GM12878 (cell line): ENCODE results near the gene UNCX. TPM values are rescaled to one million over a fixed set of nuclear protein-coding genes. Genes with fewer than 3 reads are reported as not detected.

Source experiments
- ATAC-seq: fragments of 200-7000 bp; cut with Tn5 transposase; 3 replicates; pipeline ENCODE4 v1.9.1; 2020; ENCODE audit warnings: mild to moderate bottlenecking, moderate library complexity
- BruUV-seq: library from RNA; stranded (reverse); fragments of 400-500 nt; replicated peaks from 2 replicates; lab custom pipeline; 2021; lab: Mats Ljungman, UMichigan
- CTCF ChIA-PET: fragments of 300-600 bp; sonication (Branson Sonifier 250); formaldehyde crosslinking; extraction: SDS; loops from one replicate; lab custom pipeline; 2021; ENCODE audit warnings: inconsistent platforms; lab: Yijun Ruan, JAX
- POLR2A ChIA-PET: fragments of 350-600 bp; formaldehyde crosslinking; extraction: SDS; loops from one replicate; lab custom pipeline; 2021; ENCODE audit warnings: inconsistent platforms; lab: Charles Lee
- RAD21 ChIA-PET: fragments of 300-600 bp; sonication (Branson Sonifier 250); formaldehyde crosslinking; loops from one replicate; lab custom pipeline; 2023; ENCODE audit warnings: antibody characterized with exemption; ENCODE audit not compliant: unreplicated experiment; lab: Charles Lee
- SMC1A ChIA-PET: fragments of 300-600 bp; sonication (Branson Sonifier 250); formaldehyde crosslinking; loops from one replicate; lab custom pipeline; 2023; ENCODE audit not compliant: unreplicated experiment, uncharacterized antibody; lab: Charles Lee
- DNase-seq: peaks from one replicate; pipeline ENCODE4 v3.0.0-alpha.2; 2011; ENCODE audit warnings: low read depth, low spot score
- FAIRE-seq: peaks from 3 replicates; lab custom pipeline; 2011; peaks lifted over from hg19 to GRCh38; lab: Jason Lieb, UNC
- H2AFZ ChIP-seq: 2 replicates; pipeline ENCODE4 v1.6.0; 2011; ENCODE audit warnings: low read depth, low read length, control low read depth; ENCODE audit not compliant: control insufficient read depth
- H3K27ac ChIP-seq: 2 replicates; pipeline ENCODE4 v1.5.1; 2011; ENCODE audit warnings: control low read depth; ENCODE audit not compliant: control insufficient read depth, insufficient read depth
- H3K27me3 ChIP-seq, 2 experiments: replicated peaks in 1 of 2; 2 replicates each; pipeline versions ENCODE4 v1.6.0 to v1.6.1; 2011; ENCODE audit warnings: low read length in 1 of 2; ENCODE audit not compliant: control insufficient read depth in 2 of 2, insufficient read depth in 2 of 2
- H3K36me3 ChIP-seq, 2 experiments: 2 replicates each; pipeline ENCODE4 v1.5.1; 2011; ENCODE audit warnings: low read length in 1 of 2; ENCODE audit not compliant: control insufficient read depth in 2 of 2, insufficient read depth in 2 of 2
- H3K4me1 ChIP-seq: 2 replicates; pipeline ENCODE4 v1.6.1; 2011; ENCODE audit warnings: mild to moderate bottlenecking, low read length, moderate library complexity, mixed read lengths; ENCODE audit not compliant: control insufficient read depth, insufficient read depth
- H3K4me2 ChIP-seq: 2 replicates; pipeline ENCODE4 v1.6.0; 2011; ENCODE audit warnings: control low read depth; ENCODE audit not compliant: control insufficient read depth, insufficient read depth
- H3K4me3 ChIP-seq: fragments of 200-600 bp; sonication (generic); 2 replicates; pipeline ENCODE4 v1.5.1; 2016
- H3K79me2 ChIP-seq: 2 replicates; pipeline ENCODE4 v1.6.0; 2011; ENCODE audit warnings: low read length; ENCODE audit not compliant: control insufficient read depth, insufficient read depth
- H3K9ac ChIP-seq: 2 replicates; pipeline ENCODE4 v1.8.0; 2011; ENCODE audit warnings: low read length, control low read depth, mixed read lengths; ENCODE audit not compliant: control insufficient read depth, insufficient read depth
- H3K9me3 ChIP-seq: replicated peaks from 3 replicates; pipeline ENCODE4 v1.5.1; 2011; ENCODE audit warnings: mild to moderate bottlenecking, low read length; ENCODE audit not compliant: control insufficient read depth, insufficient read depth
- H4K20me1 ChIP-seq: 2 replicates; pipeline ENCODE4 v1.6.0; 2011; ENCODE audit not compliant: control insufficient read depth, insufficient read depth
- ASH2L ChIP-seq: fragments of 300-600, 200-600 bp; sonication (generic); IDR thresholded peaks from 2 replicates; pipeline ENCODE4 v1.6.1; 2017; ENCODE audit warnings: low read depth, mild to moderate bottlenecking, borderline replicate concordance
- ATF7 ChIP-seq: fragments of 450-650 bp; IDR thresholded peaks from 2 replicates; pipeline ENCODE4 v1.6.1; 2016; ENCODE audit warnings: low read depth, mild to moderate bottlenecking
- CEBPZ ChIP-seq: fragments of 150-350 bp; IDR thresholded peaks from 2 replicates; pipeline ENCODE4 v1.6.1; 2016; ENCODE audit warnings: low read depth, low read length
- EP300 ChIP-seq, 2 experiments: fragments of 150-350 bp in 1 of 2; IDR thresholded peaks; 2 replicates each; pipeline ENCODE4 v1.6.1; 2011 to 2012; ENCODE audit warnings: low read depth in 2 of 2, low read length in 2 of 2, borderline replicate concordance in 1 of 2, improper control_type of control experiment in 1 of 2, inconsistent platforms in 1 of 2; ENCODE audit not compliant: control insufficient read depth in 1 of 2
- IRF5 ChIP-seq: fragments of 450-650 bp; IDR thresholded peaks from 2 replicates; pipeline ENCODE4 v1.6.1; 2017; ENCODE audit warnings: borderline replicate concordance
- MEF2A ChIP-seq: IDR thresholded peaks from 2 replicates; pipeline ENCODE4 v1.6.1; 2011; ENCODE audit warnings: low read depth, mild to moderate bottlenecking, low read length, moderate library complexity; ENCODE audit not compliant: insufficient read depth
- STAT1 ChIP-seq: fragments of 450-650 bp; conservative IDR thresholded peaks from 2 replicates; pipeline ENCODE4 v1.6.1; 2014; ENCODE audit warnings: antibody characterized with exemption, mild to moderate bottlenecking
- SUPT20H ChIP-seq: IDR thresholded peaks from 2 replicates; pipeline ENCODE4 v1.6.1; 2011; ENCODE audit warnings: low read depth, mild to moderate bottlenecking, low read length, moderate library complexity, borderline replicate concordance; ENCODE audit not compliant: control insufficient read depth
- WGBS: methylation state at CpG from one replicate; pipeline ENCODE4 v1.1.6; 2016; ENCODE audit warnings: low lambda C conversion rate; ENCODE audit not compliant: insufficient replicate concordance, insufficient coverage; ENCODE audit errors: missing lambda C conversion rate; 5-methylcytosine and 5-hydroxymethylcytosine counted together
- in situ Hi-C: fragments of 300-500 bp; cut with MboI; formaldehyde crosslinking; loops from 9 replicates; pipeline ENCODE4 v1.14.3; 2018; ENCODE audit warnings: mixed read lengths
- intact Hi-C: fragments of 100-400 bp; cut with micrococcal nuclease; formaldehyde crosslinking; loops from one replicate; pipeline ENCODE4 v1.14.2; 2022; ENCODE audit not compliant: unreplicated experiment
- polyA plus RNA-seq, 11 experiments: library from polyadenylated mRNA; depleted of rRNA in 4 of 11; unstranded in 6 of 11; stranded (reverse) in 5 of 11; fragments of >200 nt; fragmentation: Nextera tagmentation in 4 of 11; fragmentation: Illumina TruSeq in 1 of 11; extraction: Ambion mirVana in 4 of 11; extraction: Trizol in 1 of 11; gene quantifications; 1 replicate in 1 of 11; 2 replicates in 10 of 11; pipeline versions ENCODE4 v1.2.1 to v1.2.3, GENCODE V29; 2011 to 2016; ENCODE audit warnings: inconsistent platforms in 2 of 11, missing spikeins in 2 of 11, low read depth in 1 of 11
- total RNA-seq, 4 experiments: library from RNA; depleted of rRNA in 3 of 4; stranded (reverse); fragments of >200 nt in 3 of 4; fragmentation: Illumina TruSeq in 1 of 4; extraction: Trizol in 1 of 4; gene quantifications; 2 replicates each; pipeline versions ENCODE4 v1.2.1 to v1.2.3, GENCODE V29; 2013 to 2021

The UNCX gene
- total and polyA plus RNA-seq, 10 of the 15 experiments (the other 5 are each of a cell fraction or from before 2014, with no cell fraction given) = not detected

- ATAC-seq (no peak), DNase-seq (no peak), FAIRE-seq (no peak)
- Histone ChIP-seq H3K9ac (no peak overlapping the region), H2AFZ (no peak overlapping the region), H4K20me1 (no peaks in the 10 kb centered on the region), H3K79me2 (no peaks in the 10 kb centered on the region), H3K27me3 (no peaks in the 10 kb centered on the region; a peak in 1 of 4 replicates), H3K9me3 (no peaks in the 10 kb centered on the region), H3K36me3 (no peaks in the 10 kb centered on the region), H3K4me2 (no peak overlapping the region), H3K4me3 (no peak overlapping the region), H3K27ac (no peak overlapping the region), H3K4me1 (no peaks in the 10 kb centered on the region)
- SMC1A ChIA-PET = no interaction called here
- in situ Hi-C loops (no loop called here), intact Hi-C loops (no loop called here)
- no TSS peak for BruUV-seq
- TF ChIP-seq EP300 (IDR thresholded peaks at IDR 0.05; ENCODE audit: borderline replicate concordance in 1 of 2, control insufficient read depth in 1 of 2, low read depth in 2 of 2, low read length in 2 of 2) (no peak), SUPT20H (no peak), ASH2L (no peak), CEBPZ (no peak), STAT1 (no peak), IRF5 (no peak), ATF7 (no peak), MEF2A (no peak)
- WGBS = 38% methylated on average over 10 of the region's 11 CpGs
- RAD21 ChIA-PET = no interaction called here
- POLR2A ChIA-PET = no interaction called here
- CTCF ChIA-PET = no interaction called here
Measured at GRCh38 chr7:1256621-1257020, 23.9 kb downstream of the UNCX start.
